Activated T-helper 9 cell treated with anti-CD3 and anti-CD28 coated beads, Interleukin-2, amount 50 U/mL, for 16 hours (primary cell): Measurements from ENCODE around the gene FHIP2A.
"Not testable (repeated sequence)": the region's sequence is repeated elsewhere in the genome, so short reads cannot be mapped to it uniquely, and the experiment has no call there.

ENCODE experiments used
- DNase-seq: peaks from one replicate; pipeline ENCODE4 v3.0.0-alpha.2; 2020; ENCODE audit warnings: low read depth

FHIP2A gene

GRCh38 chr10:114821293-114821914, at the start of gene FHIP2A:
TSS of gene FHIP2A (plus strand) at chr10:114821780. CDS start at chr10:114822079, 299 bp downstream.
- peak; percentile 80 for DNase-seq

DNA sequence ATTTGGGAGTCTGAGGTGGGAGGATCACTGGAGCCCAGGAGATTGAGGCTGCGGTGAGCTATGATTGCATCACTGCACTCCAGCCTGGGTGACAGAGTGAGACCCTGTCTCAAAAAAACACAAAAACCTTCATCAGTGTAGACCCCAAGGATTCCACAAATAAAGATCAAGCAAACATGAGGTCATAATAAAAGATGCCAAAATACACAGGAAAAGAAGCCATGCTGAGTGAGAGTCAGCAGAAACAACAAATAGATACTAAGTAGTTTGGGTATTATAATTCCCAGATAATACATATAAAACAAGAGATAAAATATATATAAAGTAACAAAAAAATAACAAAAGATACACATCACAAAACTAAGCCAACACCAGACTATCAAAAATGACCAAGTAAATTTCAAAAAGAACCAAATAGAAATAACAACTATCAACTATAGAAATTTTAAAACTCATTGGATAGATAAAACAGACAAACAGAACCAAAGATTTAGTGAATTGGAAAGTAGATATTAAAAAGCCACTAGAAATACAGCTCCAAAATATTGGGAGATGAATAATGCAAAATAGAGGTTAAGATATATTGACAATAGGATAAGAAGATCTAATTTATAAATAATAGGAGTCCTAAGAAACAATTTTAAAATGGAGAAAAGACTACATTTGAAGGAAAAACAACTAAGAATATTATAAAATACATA, 48.9 kb upstream of the FHIP2A start:
- DNase-seq: no peak

- DNase-seq: no peak
Observed at GRCh38 chr10:114773197-114773532, 48.4 kb upstream of the FHIP2A start.

DNA sequence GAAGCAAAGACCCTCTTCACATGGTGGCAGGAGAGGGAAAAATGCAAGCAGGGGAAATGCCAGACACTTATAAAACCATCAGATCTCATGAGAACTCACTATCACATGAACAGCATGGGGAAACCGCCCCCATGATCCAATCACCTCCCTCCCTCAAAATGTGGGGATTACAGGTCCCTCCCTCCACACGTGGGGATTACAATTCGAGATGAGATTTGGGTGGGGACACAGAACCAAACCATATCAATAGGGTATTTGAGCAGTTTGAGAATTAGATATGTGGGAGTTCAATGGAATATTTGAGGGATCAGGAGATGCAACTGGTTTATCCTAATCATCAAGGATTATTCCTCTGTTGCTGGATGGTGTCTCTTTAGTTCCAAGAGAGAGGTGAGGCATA, 46.5 kb upstream of the FHIP2A start:
- DNase-seq: not testable (repeated sequence)

GRCh38 chr10:114777415-114777814, 44.2 kb upstream of the FHIP2A start:
- no peak for DNase-seq

DNA sequence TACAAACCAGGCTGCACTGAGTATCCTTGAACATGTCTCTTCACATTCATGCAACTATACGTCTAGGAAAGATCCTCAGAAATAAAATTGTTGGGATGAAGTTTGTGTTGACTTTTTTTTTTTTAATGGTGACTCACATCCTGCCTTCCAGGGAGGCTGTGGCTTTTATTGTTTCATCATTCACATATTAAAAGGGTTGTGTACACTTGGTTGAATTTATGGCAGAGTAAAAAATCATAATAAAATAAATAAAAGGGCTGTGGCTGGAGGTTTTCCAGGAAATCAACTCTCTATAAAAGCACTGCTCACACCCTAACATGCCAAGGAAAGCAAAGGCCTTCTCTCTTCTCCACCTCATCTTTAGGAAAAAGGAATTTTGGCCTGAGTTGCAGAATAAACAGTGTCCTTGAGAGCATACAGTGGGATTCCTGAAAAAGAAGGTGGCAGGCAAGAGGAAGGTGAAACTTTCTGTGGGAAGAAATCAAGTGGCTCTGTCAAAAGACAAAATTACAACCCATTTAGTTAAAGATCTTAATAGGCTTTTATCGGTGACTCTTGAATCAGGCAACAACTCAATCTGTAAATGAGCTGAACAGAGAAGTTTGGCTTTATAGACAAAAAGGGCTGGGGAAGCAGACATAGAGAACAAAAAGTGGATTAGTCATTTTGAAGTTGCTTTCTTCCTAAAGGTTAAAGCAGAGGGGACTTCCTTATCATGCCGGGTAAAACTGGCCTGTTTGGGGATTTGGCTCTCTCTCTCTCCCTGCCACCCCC, 41.6 kb upstream of the FHIP2A start:
- no peak for DNase-seq

DNA sequence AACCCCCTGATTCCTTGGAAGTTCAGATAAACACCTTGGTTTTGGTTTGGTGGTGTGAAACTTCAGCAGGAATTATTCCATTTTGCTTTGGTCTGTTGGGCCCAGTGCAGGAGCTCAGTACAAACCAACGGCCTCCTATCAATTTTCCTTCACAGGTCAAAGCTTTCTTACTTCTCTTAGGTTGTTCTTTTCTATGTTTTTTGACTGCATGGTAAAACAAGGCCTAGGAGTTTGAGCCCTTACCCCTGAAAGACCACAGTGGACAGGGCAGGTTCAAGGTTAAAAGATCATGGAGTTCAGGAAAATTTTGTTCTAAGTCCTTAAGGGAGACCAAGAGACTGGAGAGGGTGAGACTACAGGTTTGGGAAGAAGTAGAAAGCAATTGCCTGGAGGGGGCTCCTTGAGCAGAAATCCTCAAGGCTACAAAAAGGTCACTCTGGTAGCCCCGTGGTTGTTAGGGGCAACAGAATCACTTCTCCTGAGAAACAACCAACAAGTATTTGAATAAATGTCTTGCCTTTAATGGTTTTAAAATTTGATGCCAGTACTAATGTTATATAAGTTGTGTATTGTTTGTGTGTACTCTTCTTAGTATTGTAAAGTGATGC, 40.9 kb upstream of the FHIP2A start:
- DNase-seq: no peak

GRCh38 chr10:114782666-114783065, 38.9 kb upstream of the FHIP2A start:
- no peak for DNase-seq

DNA sequence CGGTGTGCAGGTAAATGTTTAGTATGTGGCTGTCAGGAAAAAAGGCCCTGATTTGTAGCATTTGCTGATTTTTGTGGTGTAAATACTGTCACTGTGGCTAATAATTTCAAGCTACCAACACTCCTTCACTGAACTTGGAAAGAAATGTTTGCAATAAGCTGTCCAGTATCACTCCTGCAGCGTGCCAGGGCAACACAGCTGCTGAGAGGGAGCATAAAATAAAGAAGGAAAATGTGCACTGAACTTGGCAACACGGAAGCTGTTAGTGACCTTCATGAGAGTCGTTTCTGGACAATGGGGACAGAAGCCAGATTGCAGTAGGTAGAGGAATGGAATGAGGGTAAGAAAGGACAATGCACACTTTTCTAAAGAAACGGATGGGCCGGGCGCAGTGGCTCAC, 37.9 kb upstream of the FHIP2A start:
- no peak for DNase-seq

- not testable (repeated sequence) for DNase-seq
Observed at GRCh38 chr10:114786492-114786891, 35.1 kb upstream of the FHIP2A start.

DNA sequence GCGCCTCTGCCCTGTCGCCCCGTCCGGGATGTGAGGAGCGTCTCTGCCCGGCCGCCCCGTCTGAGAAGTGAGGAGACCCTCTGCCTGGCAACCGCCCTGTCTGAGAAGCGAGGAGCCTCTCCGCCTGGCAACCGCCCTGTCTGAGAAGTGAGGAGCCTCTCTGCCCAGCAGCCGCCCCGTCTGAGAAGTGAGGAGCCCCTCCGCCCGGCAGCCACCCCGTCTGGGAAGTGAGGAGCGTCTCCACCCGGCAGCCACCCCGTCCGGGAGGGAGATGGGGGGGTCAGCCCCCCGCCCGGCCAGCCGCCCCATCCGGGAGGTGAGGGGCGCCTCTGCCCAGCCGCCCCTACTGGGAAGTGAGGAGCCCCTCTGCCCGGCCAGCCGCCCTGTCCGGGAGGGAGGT, 34.4 kb upstream of the FHIP2A start:
- not testable (repeated sequence) for DNase-seq

- no peak for DNase-seq
Observed at GRCh38 chr10:114791768-114792167, 29.8 kb upstream of the FHIP2A start.

DNA sequence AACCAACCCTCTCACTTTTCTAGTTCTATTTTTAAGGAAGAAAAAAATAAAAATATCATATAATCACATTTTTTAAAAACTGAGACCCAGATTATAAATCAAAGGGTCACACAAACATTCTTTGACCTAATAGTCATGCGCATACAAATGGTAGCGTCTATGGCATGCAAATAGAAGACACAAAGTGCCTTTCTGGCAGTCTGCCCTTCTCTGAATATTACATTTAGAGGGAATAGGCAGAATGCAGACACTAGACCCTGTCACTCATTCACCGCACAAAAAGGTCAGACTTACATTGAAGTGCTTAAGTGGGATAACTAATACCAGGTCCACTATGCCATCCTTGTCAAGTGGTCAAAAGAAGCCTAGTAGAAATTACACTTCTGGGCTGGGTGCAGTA, 26.5 kb upstream of the FHIP2A start:
- no peak for DNase-seq

DNA sequence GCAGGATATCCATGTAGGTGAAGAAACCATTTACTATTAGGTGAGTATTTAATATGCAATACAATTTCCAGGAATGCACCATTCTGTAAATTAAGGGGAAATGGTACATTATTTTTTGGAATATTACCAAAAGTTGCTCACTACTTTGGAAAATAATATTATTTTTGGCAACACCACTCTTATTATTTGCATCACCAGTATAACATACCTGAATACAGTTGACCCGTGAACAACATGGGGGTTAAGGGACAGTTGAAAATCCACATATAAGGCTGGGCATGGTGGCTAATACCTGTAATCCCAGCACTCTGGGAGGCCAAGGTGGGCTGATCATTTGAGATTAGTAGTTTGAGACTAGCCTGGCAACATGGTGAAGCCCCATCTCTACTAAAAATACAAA, 21.2 kb upstream of the FHIP2A start:
- DNase-seq: no peak

DNA sequence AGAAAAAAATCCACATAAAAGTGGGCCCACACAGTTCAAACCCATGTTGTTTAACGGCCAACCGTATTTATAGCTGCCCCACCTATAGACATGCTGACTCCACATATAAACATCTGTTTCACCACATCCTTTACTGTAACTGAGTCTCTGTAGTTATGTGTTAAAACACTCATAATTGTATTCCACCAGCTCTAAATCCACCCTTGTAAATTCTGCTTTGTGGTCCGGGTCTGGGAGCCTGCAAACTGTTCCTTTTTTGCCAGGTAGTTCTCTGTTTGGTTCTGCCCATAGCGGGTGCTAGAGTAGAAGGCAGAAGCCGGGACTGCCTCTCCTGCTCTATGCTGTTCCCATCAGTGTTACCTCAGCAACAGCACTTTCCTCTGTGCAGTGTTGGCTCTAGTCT, 20.2 kb upstream of the FHIP2A start:
- DNase-seq: no peak

DNA sequence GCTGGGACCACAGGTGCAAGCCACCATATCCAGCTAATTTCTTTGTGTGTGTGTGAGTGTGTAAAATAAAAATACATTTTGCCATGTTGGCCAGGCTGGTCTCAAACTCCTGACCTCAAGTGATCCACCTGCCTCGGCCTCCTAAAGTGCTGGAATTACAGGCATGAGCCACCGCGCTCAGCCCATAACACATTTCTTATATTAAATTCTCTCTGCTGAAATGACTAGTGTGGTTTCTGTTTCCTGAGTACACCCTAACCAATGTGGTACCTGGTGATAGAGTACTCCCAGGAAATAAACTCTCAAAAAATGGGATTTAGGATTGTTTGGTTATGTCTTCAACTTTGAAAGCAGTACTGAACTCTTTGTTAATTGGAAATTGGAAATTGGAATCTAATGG, 19.4 kb upstream of the FHIP2A start:
- DNase-seq: no peak

- no peak for DNase-seq
Observed at GRCh38 chr10:114806562-114807391, 14.8 kb upstream of the FHIP2A start.

DNA sequence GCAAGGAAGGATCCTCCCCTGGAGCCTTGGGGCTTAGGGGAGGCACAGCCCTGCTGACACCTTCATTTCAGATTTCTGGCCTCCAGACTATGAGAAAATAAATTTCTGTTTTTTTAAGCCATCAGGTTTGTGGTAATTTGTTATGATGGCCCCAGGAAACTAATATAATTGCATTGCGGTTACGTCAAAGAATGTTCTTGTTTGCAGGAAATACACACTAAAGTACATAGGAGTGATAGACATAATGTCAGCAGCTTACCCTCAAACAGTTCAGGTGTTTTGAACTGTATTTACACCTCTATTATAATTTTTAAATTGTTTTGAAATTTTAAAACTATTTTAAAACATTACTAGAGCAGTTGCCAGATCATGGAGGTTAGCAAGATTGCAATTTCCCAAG, 12.6 kb upstream of the FHIP2A start:
- no peak for DNase-seq

GRCh38 chr10:114810926-114811325, 10.7 kb upstream of the FHIP2A start:
- DNase-seq: no peak

DNA sequence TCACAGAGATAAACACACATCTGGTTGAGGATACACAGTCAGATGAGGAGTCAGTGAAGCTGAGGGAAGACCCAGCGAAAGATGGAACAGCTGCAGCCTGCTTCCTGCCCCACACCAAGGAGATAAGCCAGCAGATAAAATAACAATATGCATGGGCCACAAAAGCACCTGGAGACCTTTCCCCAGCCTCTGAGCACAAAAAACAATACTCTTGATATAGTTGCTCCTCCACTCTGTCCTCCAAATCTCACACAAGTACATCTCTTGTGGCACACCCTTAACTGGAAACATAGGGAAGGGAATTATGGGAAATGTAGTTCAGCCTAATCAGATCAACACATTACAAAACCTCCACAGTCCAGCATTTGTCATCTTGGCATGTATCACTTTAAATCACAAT, 9.7 kb upstream of the FHIP2A start:
- no peak for DNase-seq

DNA sequence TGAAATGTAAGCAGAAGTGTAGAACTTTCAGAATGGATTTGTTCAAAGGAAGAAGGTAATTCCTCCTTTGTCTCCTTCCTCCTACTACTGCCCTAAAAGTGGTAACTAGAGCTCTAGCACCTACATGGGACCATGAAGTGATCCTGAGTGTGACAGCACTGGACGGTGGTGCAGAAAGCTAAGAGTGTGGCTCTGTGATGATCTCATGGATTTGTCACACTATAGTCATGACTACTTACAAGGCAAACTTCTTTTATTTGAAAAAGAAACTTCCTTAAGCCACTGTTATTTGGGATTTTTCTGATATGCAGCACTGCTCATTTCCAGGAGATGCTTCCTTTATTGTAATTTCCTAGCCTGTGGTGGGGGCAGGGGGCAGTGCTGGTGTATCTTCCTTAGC, 5.8 kb upstream of the FHIP2A start:
- no peak for DNase-seq

- no peak for DNase-seq
Observed at GRCh38 chr10:114816308-114816707, 5.3 kb upstream of the FHIP2A start.
